Hematopoietic multipotent progenitor cell treated with erythropoietin and hydrocortisone succinate and interleukin-3 and kit ligand, for 17 days (in vitro differentiated cells): ENCODE measurements around the gene OR52J3.

Experiments
- DNase-seq: peaks from one replicate; pipeline ENCODE4 v3.0.0-alpha.2; 2015; ENCODE audit warnings: low spot score

OR52J3 gene

GRCh38 chr11:5096011-5096410 is 49.7 kb downstream of the OR52J3 start:
- no peak for DNase-seq
